HCT116 (cell line): ENCODE measurements around the gene SLC37A4.
"Not testable (repeated sequence)": the region's sequence is repeated elsewhere in the genome, so short reads cannot be mapped to it uniquely, and the experiment has no call there.

ENCODE experiments used
- CEBPB ChIP-seq: IDR thresholded peaks from 2 replicates; pipeline ENCODE4 v1.6.1; 2012; ENCODE audit warnings: low read depth
- CTCF ChIP-seq, 3 experiments: fragments of 200-600 bp in 1 of 3; sonication (generic) in 1 of 3; IDR thresholded peaks in 2 of 3; conservative IDR thresholded peaks in 1 of 3; 2 replicates each; pipeline ENCODE4 v1.5.1; 2012 to 2017; ENCODE audit warnings: low read depth in 2 of 3, low read length in 2 of 3, antibody characterized with exemption in 1 of 3, borderline replicate concordance in 1 of 3, control low read depth in 1 of 3, mild to moderate bottlenecking in 1 of 3, mixed read lengths in 1 of 3, mixed run types in 1 of 3, moderate library complexity in 1 of 3; ENCODE audit not compliant: insufficient read depth in 1 of 3
- EZH2 ChIP-seq: fragments of 200-600 bp; sonication (generic); IDR thresholded peaks from 2 replicates; pipeline ENCODE4 v1.6.1; 2017; ENCODE audit warnings: antibody characterized with exemption, mixed run types
- MAX ChIP-seq: IDR thresholded peaks from 2 replicates; pipeline ENCODE4 v1.6.1; 2012
- POLR2A ChIP-seq: IDR thresholded peaks from 2 replicates; pipeline ENCODE4 v1.7.0; 2011; ENCODE audit warnings: borderline replicate concordance; ENCODE audit not compliant: insufficient read depth, insufficient read length; ENCODE audit errors: extremely low read depth
- POLR2AphosphoS5 ChIP-seq: IDR thresholded peaks from 2 replicates; pipeline ENCODE4 v1.6.1; 2011; ENCODE audit warnings: mild to moderate bottlenecking, low read depth, low read length, moderate library complexity
- RAD21 ChIP-seq: IDR thresholded peaks from 2 replicates; pipeline ENCODE4 v1.6.1; 2012; ENCODE audit warnings: low read depth, mild to moderate bottlenecking
- SIN3A ChIP-seq: IDR thresholded peaks from 2 replicates; pipeline ENCODE4 v1.6.1; 2012; ENCODE audit warnings: low read depth
- SP1 ChIP-seq: IDR thresholded peaks from 2 replicates; pipeline ENCODE4 v1.6.1; 2012; ENCODE audit warnings: low read depth
- TCF7L2 ChIP-seq: IDR thresholded peaks from 2 replicates; pipeline ENCODE4 v1.7.0; 2011; ENCODE audit warnings: borderline replicate concordance, inconsistent platforms; ENCODE audit not compliant: insufficient read depth, insufficient read length; ENCODE audit errors: extremely low read depth
- ZBTB33 ChIP-seq: IDR thresholded peaks from 2 replicates; pipeline ENCODE4 v1.6.1; 2011; ENCODE audit warnings: mild to moderate bottlenecking, low read length, moderate library complexity; ENCODE audit not compliant: insufficient replicate concordance; ENCODE audit errors: extremely low read depth
- ZFX ChIP-seq: fragments of 450-650 bp; IDR thresholded peaks from 2 replicates; pipeline ENCODE4 v1.6.1; 2017
- ZNF274 ChIP-seq: fragments of 200-500 bp; sonication (Bioruptor generic); IDR thresholded peaks from 2 replicates; pipeline ENCODE4 v1.6.1; 2014; ENCODE audit warnings: mild to moderate bottlenecking, low read depth, low read length, inconsistent platforms
- TF ChIP-seq, protein P1 (sequence below): IDR thresholded peaks from 2 replicates; pipeline ENCODE4 v1.6.1; 2012; ENCODE audit warnings: low read depth

- not testable (repeated sequence) for TF ChIP-seq POLR2A; CTCF (IDR thresholded peaks at IDR 0.05 in 2 of 3, conservative IDR thresholded peaks at IDR 0.05 in 1 of 3; ENCODE audit: borderline replicate concordance in 1 of 3, insufficient read depth in 1 of 3, low read depth in 2 of 3, low read length in 2 of 3); SIN3A; MAX; ZBTB33; POLR2AphosphoS5; SP1; ZFX; TCF7L2; EZH2; RAD21; ZNF274; CEBPB
- TF ChIP-seq, protein P1, sequence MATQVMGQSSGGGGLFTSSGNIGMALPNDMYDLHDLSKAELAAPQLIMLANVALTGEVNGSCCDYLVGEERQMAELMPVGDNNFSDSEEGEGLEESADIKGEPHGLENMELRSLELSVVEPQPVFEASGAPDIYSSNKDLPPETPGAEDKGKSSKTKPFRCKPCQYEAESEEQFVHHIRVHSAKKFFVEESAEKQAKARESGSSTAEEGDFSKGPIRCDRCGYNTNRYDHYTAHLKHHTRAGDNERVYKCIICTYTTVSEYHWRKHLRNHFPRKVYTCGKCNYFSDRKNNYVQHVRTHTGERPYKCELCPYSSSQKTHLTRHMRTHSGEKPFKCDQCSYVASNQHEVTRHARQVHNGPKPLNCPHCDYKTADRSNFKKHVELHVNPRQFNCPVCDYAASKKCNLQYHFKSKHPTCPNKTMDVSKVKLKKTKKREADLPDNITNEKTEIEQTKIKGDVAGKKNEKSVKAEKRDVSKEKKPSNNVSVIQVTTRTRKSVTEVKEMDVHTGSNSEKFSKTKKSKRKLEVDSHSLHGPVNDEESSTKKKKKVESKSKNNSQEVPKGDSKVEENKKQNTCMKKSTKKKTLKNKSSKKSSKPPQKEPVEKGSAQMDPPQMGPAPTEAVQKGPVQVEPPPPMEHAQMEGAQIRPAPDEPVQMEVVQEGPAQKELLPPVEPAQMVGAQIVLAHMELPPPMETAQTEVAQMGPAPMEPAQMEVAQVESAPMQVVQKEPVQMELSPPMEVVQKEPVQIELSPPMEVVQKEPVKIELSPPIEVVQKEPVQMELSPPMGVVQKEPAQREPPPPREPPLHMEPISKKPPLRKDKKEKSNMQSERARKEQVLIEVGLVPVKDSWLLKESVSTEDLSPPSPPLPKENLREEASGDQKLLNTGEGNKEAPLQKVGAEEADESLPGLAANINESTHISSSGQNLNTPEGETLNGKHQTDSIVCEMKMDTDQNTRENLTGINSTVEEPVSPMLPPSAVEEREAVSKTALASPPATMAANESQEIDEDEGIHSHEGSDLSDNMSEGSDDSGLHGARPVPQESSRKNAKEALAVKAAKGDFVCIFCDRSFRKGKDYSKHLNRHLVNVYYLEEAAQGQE: not testable (repeated sequence)
Observed at GRCh38 chr11:119039471-119039870, 8.8 kb upstream of the SLC37A4 start.
